ENCODE measurements around the gene SYT14. TPM values are rescaled to one million over a fixed set of nuclear protein-coding genes. Genes with fewer than 3 reads are reported as not detected.

Gene SYT14
- total and polyA plus RNA-seq, 2 experiments from 2014 or later: 0.09 to 0.36 TPM

DNA sequence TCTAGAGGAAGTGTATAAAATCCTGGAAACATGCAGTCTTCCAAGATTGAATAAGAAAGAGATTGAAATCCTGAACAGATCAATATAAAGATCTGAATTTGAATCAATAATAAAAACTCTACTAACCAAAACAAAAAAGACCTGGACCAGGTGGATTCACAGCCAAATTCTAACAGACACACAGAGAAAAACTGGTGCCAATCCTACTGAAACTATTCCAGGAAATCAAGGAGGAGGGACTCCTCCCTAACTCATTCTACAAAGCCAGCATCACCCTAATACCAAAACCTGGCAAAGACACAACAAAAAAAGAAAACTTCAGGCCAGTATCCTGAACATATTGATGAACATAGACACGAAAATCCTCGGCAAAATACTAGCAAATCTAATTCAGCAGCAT lies 58.3 kb downstream of the SYT14 start:
- no peak overlapping the region for H3K27ac ChIP-seq
- H3K4me3 ChIP-seq: no peak overlapping the region
- H3K27me3 ChIP-seq: peaks cover 5% of the 10 kb centered on the region
- H3K4me1 ChIP-seq (ENCODE audit: low read depth): no peaks in the 10 kb centered on the region
- DNase-seq (ENCODE audit: low read depth in 1 of 2, low spot score in 1 of 2): no peak
- TF ChIP-seq, protein P1, sequence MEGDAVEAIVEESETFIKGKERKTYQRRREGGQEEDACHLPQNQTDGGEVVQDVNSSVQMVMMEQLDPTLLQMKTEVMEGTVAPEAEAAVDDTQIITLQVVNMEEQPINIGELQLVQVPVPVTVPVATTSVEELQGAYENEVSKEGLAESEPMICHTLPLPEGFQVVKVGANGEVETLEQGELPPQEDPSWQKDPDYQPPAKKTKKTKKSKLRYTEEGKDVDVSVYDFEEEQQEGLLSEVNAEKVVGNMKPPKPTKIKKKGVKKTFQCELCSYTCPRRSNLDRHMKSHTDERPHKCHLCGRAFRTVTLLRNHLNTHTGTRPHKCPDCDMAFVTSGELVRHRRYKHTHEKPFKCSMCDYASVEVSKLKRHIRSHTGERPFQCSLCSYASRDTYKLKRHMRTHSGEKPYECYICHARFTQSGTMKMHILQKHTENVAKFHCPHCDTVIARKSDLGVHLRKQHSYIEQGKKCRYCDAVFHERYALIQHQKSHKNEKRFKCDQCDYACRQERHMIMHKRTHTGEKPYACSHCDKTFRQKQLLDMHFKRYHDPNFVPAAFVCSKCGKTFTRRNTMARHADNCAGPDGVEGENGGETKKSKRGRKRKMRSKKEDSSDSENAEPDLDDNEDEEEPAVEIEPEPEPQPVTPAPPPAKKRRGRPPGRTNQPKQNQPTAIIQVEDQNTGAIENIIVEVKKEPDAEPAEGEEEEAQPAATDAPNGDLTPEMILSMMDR (IDR thresholded peaks at IDR 0.05; ENCODE audit: low read depth, low read length): no peak
- no peaks in the 10 kb centered on the region for H3K9me3 ChIP-seq (ENCODE audit: low read depth)
- no peaks in the 10 kb centered on the region for H3K36me3 ChIP-seq

DNA sequence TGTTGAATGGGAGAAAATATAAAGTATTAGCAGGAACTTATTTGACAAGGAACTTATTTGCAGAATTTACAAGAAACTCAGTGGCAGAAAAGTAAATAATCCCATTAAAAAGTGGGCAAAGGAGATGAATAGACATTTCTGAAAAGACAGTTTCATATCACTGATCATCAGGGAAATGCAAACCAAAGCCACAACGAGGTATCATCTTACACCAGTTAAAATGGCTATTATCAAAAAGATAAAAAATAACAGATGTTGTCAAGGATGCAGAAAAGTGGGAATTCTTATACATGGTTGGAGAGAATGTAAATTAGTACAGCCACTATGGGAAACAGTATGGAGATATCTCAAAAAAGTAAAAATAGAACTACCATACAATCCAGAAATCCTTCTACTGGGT lies 61.0 kb downstream of the SYT14 start:
- H3K4me1 ChIP-seq (ENCODE audit: low read depth): no peaks in the 10 kb centered on the region
- no peak for DNase-seq (ENCODE audit: low read depth in 1 of 2, low spot score in 1 of 2)
- TF ChIP-seq, protein P1 (IDR thresholded peaks at IDR 0.05; ENCODE audit: low read depth, low read length): no peak
- peaks cover 5% of the 10 kb centered on the region for H3K27me3 ChIP-seq
- H3K36me3 ChIP-seq: no peaks in the 10 kb centered on the region
- H3K27ac ChIP-seq: no peak overlapping the region
- H3K9me3 ChIP-seq (ENCODE audit: low read depth): no peaks in the 10 kb centered on the region
- no peak overlapping the region for H3K4me3 ChIP-seq

DNA sequence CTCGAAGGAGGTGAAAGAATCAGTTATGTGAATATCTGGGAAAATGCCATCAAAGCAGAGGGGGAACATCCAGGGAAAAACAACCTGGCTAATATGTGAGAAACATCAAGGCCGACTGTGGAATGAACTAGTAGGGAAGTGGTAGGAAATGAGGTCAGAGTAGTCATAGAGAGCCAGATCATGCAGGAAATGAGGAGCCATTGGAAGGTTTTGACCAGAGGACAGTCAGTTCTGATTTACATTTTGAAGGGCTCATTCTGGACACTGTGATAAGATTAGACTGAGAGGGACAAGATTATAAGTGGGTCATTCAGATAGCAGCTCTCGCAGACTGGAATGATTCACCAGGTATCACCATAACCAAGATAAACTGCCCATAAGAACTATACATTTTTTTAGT lies 63.7 kb downstream of the SYT14 start:
- Histone ChIP-seq H3K27me3 (peaks cover 5% of the 10 kb centered on the region), H3K36me3 (no peaks in the 10 kb centered on the region), H3K4me1 (ENCODE audit: low read depth) (no peaks in the 10 kb centered on the region), H3K27ac (no peak overlapping the region), H3K9me3 (ENCODE audit: low read depth) (no peaks in the 10 kb centered on the region), H3K4me3 (no peak overlapping the region)
- TF ChIP-seq, protein P1 (IDR thresholded peaks at IDR 0.05; ENCODE audit: low read depth, low read length): no peak
- peak in 1 of 2 donors; percentile 37 for DNase-seq (ENCODE audit: low read depth in 1 of 2, low spot score in 1 of 2)

DNA sequence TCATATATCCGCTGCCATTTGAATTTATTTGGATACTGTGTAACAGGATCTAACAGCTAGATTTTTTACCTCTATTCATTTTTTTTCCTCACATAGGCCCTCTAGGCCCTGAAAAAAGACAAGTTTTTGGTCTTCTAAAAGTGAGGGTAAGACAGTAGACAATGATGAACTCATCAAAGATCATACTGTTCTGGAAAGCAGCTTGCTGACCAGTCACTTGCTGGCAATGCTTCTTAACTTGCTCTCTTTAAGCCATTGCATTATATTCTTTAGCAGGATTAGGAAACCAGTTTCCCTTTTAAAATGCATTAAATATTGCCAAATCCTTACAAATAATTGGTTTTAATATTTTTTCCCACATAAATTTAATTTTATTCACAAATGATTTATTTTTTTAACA lies 65.5 kb downstream of the SYT14 start:
- Histone ChIP-seq H3K4me1 (ENCODE audit: low read depth) (no peaks in the 10 kb centered on the region), H3K9me3 (ENCODE audit: low read depth) (no peaks in the 10 kb centered on the region), H3K27me3 (peaks cover 2% of the 10 kb centered on the region), H3K4me3 (no peak overlapping the region), H3K27ac (no peak overlapping the region), H3K36me3 (no peaks in the 10 kb centered on the region)
- peak in 1 of 2 donors; percentile 11 for DNase-seq (ENCODE audit: low read depth in 1 of 2, low spot score in 1 of 2)
- TF ChIP-seq, protein P1 (IDR thresholded peaks at IDR 0.05; ENCODE audit: low read depth, low read length): no peak

DNA sequence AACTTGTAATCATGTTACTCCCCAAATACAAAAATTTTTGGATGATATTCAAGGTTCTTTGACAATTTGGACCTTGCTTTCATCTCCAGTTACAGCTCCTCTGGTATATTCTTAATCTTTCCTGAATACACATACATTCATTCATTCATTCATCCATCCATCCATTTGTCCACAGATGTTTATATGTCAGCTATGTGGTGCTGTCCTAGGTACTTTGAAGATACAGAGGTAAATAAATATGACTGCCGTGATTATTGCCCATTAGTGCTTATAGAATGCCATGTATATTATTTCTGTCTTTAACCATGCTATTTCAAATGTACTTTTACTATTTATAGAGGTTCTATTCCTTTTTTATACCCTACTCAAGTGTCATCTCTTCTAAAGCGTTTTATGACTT lies 72.1 kb downstream of the SYT14 start:
- no peaks in the 10 kb centered on the region for H3K36me3 ChIP-seq
- TF ChIP-seq, protein P1 (IDR thresholded peaks at IDR 0.05; ENCODE audit: low read depth, low read length): no peak
- no peak overlapping the region for H3K4me3 ChIP-seq
- H3K4me1 ChIP-seq (ENCODE audit: low read depth): no peaks in the 10 kb centered on the region
- DNase-seq (ENCODE audit: low read depth in 1 of 2, low spot score in 1 of 2): no peak
- no peaks in the 10 kb centered on the region for H3K27me3 ChIP-seq
- no peaks in the 10 kb centered on the region for H3K9me3 ChIP-seq (ENCODE audit: low read depth)
- H3K27ac ChIP-seq: no peak overlapping the region
